GM13976 (cell line): Measurements from ENCODE around the gene CYP3A5.

ENCODE experiments used
- DNase-seq: peaks from one replicate; pipeline ENCODE4 v3.0.0; 2012; ENCODE audit warnings: low spot score
- in situ Hi-C: fragments of 300-500 bp; cut with MboI; formaldehyde crosslinking; loops from one replicate; pipeline ENCODE4 v1.12.0; 2022; ENCODE audit warnings: low sequenced_read_pairs, mixed read lengths, inconsistent platforms; ENCODE audit not compliant: unreplicated experiment
- TF ChIP-seq, protein P1 (sequence below): IDR thresholded peaks from 2 replicates; pipeline ENCODE4 v1.5.1; 2012; ENCODE audit warnings: borderline replicate concordance, mild to moderate bottlenecking; ENCODE audit not compliant: insufficient read depth; ENCODE audit errors: extremely low read depth, missing control alignments, control extremely low read depth

The CYP3A5 gene

DNA sequence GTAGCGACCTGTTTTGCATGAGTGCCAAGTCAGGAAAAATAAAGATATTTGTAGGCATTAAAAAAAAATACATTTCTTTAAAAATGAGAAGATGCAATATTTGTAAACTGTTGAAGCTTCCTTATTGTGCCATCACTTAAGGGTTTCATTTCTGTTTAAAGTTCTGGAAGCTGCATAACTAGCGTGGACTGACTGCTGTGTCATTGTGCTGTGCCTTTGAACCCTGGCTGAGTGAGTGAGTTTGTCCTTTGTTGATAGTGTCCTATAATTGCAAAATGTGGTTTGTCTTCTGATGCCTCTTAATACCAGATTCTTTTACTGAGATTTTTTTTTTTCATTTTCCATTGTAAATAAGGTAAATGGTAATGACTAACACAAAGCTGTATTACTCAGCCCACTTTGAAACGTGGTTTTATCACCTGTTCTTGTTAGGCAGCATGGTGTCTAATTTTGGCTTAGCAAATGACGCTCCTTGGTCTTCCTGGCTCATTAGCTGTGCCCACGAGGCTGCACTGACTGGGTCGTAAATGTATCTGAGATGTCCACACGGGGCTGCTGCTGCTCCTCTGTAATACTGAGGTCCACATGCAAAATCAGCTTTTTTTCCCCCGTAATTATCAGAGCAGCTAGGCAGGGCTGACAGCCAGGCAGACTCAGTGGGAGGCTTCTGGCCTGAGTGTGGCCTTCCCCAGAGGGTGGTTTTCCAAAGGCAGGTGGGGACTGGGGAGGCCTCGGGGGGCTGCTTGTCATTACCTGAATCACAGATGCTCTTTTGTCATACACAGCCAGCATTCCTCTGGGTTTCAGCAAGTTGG, 48.3 kb downstream of the CYP3A5 start:
- no peak for DNase-seq
- TF ChIP-seq, protein P1, sequence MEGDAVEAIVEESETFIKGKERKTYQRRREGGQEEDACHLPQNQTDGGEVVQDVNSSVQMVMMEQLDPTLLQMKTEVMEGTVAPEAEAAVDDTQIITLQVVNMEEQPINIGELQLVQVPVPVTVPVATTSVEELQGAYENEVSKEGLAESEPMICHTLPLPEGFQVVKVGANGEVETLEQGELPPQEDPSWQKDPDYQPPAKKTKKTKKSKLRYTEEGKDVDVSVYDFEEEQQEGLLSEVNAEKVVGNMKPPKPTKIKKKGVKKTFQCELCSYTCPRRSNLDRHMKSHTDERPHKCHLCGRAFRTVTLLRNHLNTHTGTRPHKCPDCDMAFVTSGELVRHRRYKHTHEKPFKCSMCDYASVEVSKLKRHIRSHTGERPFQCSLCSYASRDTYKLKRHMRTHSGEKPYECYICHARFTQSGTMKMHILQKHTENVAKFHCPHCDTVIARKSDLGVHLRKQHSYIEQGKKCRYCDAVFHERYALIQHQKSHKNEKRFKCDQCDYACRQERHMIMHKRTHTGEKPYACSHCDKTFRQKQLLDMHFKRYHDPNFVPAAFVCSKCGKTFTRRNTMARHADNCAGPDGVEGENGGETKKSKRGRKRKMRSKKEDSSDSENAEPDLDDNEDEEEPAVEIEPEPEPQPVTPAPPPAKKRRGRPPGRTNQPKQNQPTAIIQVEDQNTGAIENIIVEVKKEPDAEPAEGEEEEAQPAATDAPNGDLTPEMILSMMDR = no peak
- in situ Hi-C loops = no loop called here

DNA sequence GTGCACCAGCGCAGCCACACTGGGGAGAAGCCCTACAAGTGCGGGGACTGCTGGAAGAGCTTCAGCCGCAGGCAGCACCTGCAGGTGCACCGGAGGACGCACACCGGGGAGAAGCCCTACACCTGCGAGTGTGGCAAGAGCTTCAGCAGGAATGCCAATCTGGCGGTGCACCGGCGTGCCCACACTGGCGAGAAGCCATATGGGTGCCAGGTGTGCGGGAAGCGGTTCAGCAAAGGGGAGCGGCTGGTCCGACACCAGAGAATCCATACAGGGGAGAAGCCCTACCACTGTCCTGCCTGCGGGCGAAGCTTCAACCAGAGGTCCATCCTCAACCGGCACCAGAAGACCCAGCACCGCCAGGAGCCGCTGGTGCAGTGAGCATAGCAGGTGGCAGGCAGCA, 50.2 kb downstream of the CYP3A5 start:
- in situ Hi-C loops = no loop called here
- TF ChIP-seq, protein P1 = no peak
- DNase-seq = no peak

- DNase-seq = no peak
- TF ChIP-seq, protein P1 = no peak
- in situ Hi-C loops = no loop called here
Measured at GRCh38 chr7:99628471-99629465, 51.0 kb downstream of the CYP3A5 start.

DNA sequence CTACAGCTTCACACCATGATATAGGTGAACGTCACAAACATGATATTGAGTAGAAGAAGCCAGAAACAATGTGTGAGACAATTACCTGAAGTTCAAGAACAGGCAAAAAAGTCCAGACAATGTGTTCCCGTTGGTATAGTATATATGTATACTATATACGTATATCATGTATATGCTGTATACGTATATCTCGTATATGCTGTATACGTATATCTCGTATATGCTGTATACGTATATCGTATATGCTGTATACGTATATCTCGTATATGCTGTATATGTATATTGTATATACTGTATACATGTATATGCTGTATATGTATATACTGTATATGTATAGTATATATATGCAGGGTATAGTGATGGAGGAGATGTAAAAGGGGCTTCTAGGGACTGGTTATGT, 52.3 kb downstream of the CYP3A5 start:
- TF ChIP-seq, protein P1 = no peak
- no peak for DNase-seq
- in situ Hi-C loops = no loop called here

DNA sequence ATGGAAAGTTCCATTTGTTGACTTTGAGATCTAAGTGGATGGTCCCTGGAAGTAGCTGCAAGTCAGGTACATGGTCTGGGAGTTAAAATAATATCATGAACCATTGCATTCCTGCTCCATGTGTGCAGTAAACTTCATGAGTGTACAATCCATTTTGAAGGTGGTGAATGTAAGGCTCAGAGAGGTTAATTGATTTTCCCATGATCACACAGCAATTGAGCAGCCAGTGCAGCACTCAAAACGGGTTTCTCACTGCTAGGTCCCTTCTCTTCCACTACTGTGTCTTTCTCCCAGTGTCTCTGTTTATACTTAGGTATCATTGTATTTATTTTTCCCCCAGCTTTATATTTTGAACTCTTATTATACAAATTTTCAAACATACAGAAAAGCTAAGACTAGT, 53.1 kb downstream of the CYP3A5 start:
- no peak for DNase-seq
- TF ChIP-seq, protein P1 = no peak
- in situ Hi-C loops = no loop called here

DNA sequence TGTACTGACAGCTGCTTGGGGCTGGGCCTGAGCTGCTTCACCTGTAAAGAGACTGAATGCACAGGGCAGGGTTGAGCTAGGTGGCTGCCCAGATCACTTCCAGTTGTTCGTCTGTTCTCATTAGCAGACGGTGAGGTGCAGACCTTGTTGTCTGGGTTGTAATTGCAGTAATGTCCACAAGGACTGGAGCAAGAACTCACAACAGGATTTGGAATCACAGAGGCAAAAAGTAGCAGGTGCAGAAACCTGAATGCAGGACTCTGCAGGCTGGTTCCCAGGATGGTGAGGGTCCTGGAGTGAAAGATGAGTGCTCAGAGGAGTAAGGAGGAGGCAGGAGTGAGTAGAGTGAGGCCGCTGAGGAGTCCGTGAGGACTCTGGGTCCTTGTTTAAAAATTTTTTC, 53.8 kb downstream of the CYP3A5 start:
- DNase-seq = no peak
- in situ Hi-C loops = no loop called here
- TF ChIP-seq, protein P1 = no peak
